B cell (primary cell): ENCODE results near the gene SLA2. TPM values are rescaled to one million over a fixed set of nuclear protein-coding genes. Genes with fewer than 3 reads are reported as not detected.

ENCODE experiments used
- ATAC-seq: fragments of 200-7000 bp; cut with Tn5 transposase; one replicate; pipeline ENCODE4 v1.10.0; 2021; ENCODE audit warnings: low read depth, mild to moderate bottlenecking, moderate number of reproducible peaks, moderate library complexity
- CTCF ChIA-PET: fragments of 350-600 bp; sonication (Branson Sonifier 250); formaldehyde crosslinking; loops from one replicate; lab custom pipeline; 2021; ENCODE audit warnings: antibody characterized with exemption, inconsistent platforms; lab: Charles Lee
- POLR2A ChIA-PET: fragments of 350-600 bp; sonication (Branson Sonifier 250); formaldehyde crosslinking; loops from one replicate; lab custom pipeline; 2021; ENCODE audit warnings: antibody characterized with exemption; lab: Charles Lee
- DNase-seq: peaks from one replicate; pipeline ENCODE4 v3.0.0; 2013
- H2AFZ ChIP-seq: 2 replicates; pipeline ENCODE4 v1.6.1; 2012; ENCODE audit warnings: mild to moderate bottlenecking, low read depth, low read length; ENCODE audit not compliant: insufficient read depth, poor library complexity, severe bottlenecking
- H3K27ac ChIP-seq, 2 donors: 1 replicate in 1 of 2; 2 replicates in 1 of 2; pipeline ENCODE4 v1.5.1; 2012 to 2013; ENCODE audit warnings: low read length in 2 of 2, mild to moderate bottlenecking in 2 of 2, moderate library complexity in 1 of 2
- H3K27me3 ChIP-seq, 4 experiments: fragments of 200-600 bp in 1 of 4; sonication (generic) in 1 of 4; replicated peaks in 1 of 4; 1 replicate in 2 of 4; 2 replicates in 2 of 4; pipeline versions ENCODE4 v1.6.1 to v1.7.0; 2013 to 2016; ENCODE audit warnings: low read length in 3 of 4, mild to moderate bottlenecking in 2 of 4, mixed read lengths in 1 of 4, moderate library complexity in 1 of 4; ENCODE audit not compliant: insufficient read depth in 4 of 4, control insufficient read depth in 3 of 4; ENCODE audit errors: control extremely low read depth in 1 of 4
- H3K36me3 ChIP-seq, 2 experiments: replicated peaks in 1 of 2; 1 replicate in 1 of 2; 2 replicates in 1 of 2; pipeline versions ENCODE4 v1.6.1 to v1.7.1; 2013; ENCODE audit warnings: low read length in 1 of 2; ENCODE audit not compliant: insufficient read depth in 2 of 2, control insufficient read depth in 1 of 2; ENCODE audit errors: control extremely low read depth in 1 of 2, extremely low read depth in 1 of 2
- H3K4me1 ChIP-seq, 2 donors: fragments of 200-600 bp in 1 of 2; sonication (generic) in 1 of 2; 1 replicate in 1 of 2; 2 replicates in 1 of 2; pipeline versions ENCODE4 v1.5.1 to v1.6.1; 2013 to 2017; ENCODE audit warnings: low read length in 2 of 2; ENCODE audit not compliant: control insufficient read depth in 2 of 2, insufficient read depth in 2 of 2
- H3K4me2 ChIP-seq: replicated peaks from 2 replicates; pipeline ENCODE3; 2012; ENCODE audit warnings: mild to moderate bottlenecking, low read depth, low read length; ENCODE audit not compliant: poor library complexity, severe bottlenecking
- H3K4me3 ChIP-seq, 5 experiments: fragments of 200-600 bp in 1 of 5; sonication (generic) in 1 of 5; 1 replicate in 3 of 5; 2 replicates in 2 of 5; pipeline versions ENCODE4 v1.5.1 to v1.7.0; 2011 to 2016; ENCODE audit warnings: low read length in 4 of 5, mild to moderate bottlenecking in 4 of 5, low read depth in 2 of 5, control low read depth in 1 of 5, moderate library complexity in 1 of 5; ENCODE audit not compliant: insufficient read depth in 1 of 5; ENCODE audit errors: control extremely low read depth in 1 of 5, extremely low read depth in 1 of 5
- H3K79me2 ChIP-seq: fragments of 200-600 bp; sonication (generic); one replicate; pipeline ENCODE4 v1.6.0; 2016; ENCODE audit warnings: low read length; ENCODE audit not compliant: control insufficient read depth, insufficient read depth
- H3K9ac ChIP-seq: fragments of 200-600 bp; sonication (generic); 2 replicates; pipeline ENCODE4 v1.6.1; 2017; ENCODE audit warnings: mild to moderate bottlenecking, low read length, moderate library complexity
- H3K9me3 ChIP-seq, 3 donors: one replicate each; pipeline versions ENCODE4 v1.6.1 to v1.7.1; 2013; ENCODE audit warnings: low read length in 2 of 3; ENCODE audit not compliant: control insufficient read depth in 2 of 3, insufficient read depth in 1 of 3; ENCODE audit errors: control extremely low read depth in 1 of 3
- H4K20me1 ChIP-seq: 2 replicates; pipeline ENCODE4 v1.6.0; 2012; ENCODE audit warnings: mild to moderate bottlenecking, low read length; ENCODE audit not compliant: insufficient read depth, control insufficient read depth, poor library complexity, severe bottlenecking
- H3K27ac Mint-ChIP-seq: one replicate; pipeline ENCODE4 v1.8.0; 2021; ENCODE audit warnings: mixed read lengths
- H3K27me3 Mint-ChIP-seq: one replicate; pipeline ENCODE4 v1.8.0; 2021; ENCODE audit warnings: mixed read lengths
- H3K4me1 Mint-ChIP-seq: one replicate; pipeline ENCODE4 v1.8.0; 2021; ENCODE audit warnings: mixed read lengths
- H3K4me3 Mint-ChIP-seq: one replicate; pipeline ENCODE4 v1.8.0; 2021; ENCODE audit warnings: mixed read lengths
- H3K9me3 Mint-ChIP-seq: one replicate; pipeline ENCODE4 v1.8.0; 2022; ENCODE audit warnings: mixed read lengths; ENCODE audit not compliant: insufficient read depth
- EZH2 ChIP-seq: IDR thresholded peaks from 2 replicates; pipeline ENCODE4 v1.6.1; 2012; ENCODE audit warnings: borderline replicate concordance, low read depth, mild to moderate bottlenecking, moderate library complexity, low read length; ENCODE audit not compliant: insufficient read depth, poor library complexity, severe bottlenecking
- WGBS: methylation state at CpG from one replicate; pipeline ENCODE4 v1.1.5; 2013; ENCODE audit warnings: missing lambda C conversion rate; ENCODE audit not compliant: insufficient coverage; 5-methylcytosine and 5-hydroxymethylcytosine counted together
- intact Hi-C: fragments of 100-400 bp; cut with micrococcal nuclease; formaldehyde crosslinking; loops from one replicate; pipeline ENCODE4 v1.10.0; 2022
- polyA plus RNA-seq: library from polyadenylated mRNA; depleted of rRNA; stranded (reverse); fragments of >200 nt; gene quantifications from 2 replicates; pipeline ENCODE4 v1.2.3, GENCODE V29; 2012
- total RNA-seq, 2 donors: library from RNA; stranded (reverse); fragments of 120-200 nt in 1 of 2; gene quantifications; 1 replicate in 1 of 2; 2 replicates in 1 of 2; pipeline versions ENCODE4 v1.2.3 to v1.2.4, GENCODE V29; 2013 to 2022
- TF ChIP-seq, protein P1 (sequence below): fragments of 200-600 bp; IDR thresholded peaks from one replicate; pipeline ENCODE4 v1.8.0; 2022; ENCODE audit warnings: antibody characterized with exemption, mild to moderate bottlenecking

SLA2 gene
- total and polyA plus RNA-seq, 2 donors (not counting 1 experiment from before 2014, with no cell fraction given): 0.73 to 0.76 TPM

GRCh38 chr20:36573798-36574365 lies 72.1 kb downstream of the SLA2 start:
- Histone ChIP-seq H3K4me2 (peak overlapping the region; percentile 98), H3K4me1 (peaks cover 23 to 34% of the 10 kb centered on the region in 2 donors), H3K4me3 (peak overlapping the region in 4 of 5 experiments; percentile 81 to 95 (median 88)), H3K27ac (peak overlapping the region; percentile 97 to 100), H4K20me1 (peaks cover 44% of the 10 kb centered on the region), H3K9me3 (no peaks in the 10 kb centered on the region), H3K27me3 (no peaks in the 10 kb centered on the region), H3K36me3 (peaks cover 0 to 7% of the 10 kb centered on the region in 2 experiments), H3K79me2 (peaks cover 53% of the 10 kb centered on the region), H3K9ac (peak overlapping the region; percentile 90), H2AFZ (no peak overlapping the region)
- WGBS: under 1% methylated on average over 44 of the region's 53 CpGs
- no peak for TF ChIP-seq EZH2
- TF ChIP-seq, protein P1, sequence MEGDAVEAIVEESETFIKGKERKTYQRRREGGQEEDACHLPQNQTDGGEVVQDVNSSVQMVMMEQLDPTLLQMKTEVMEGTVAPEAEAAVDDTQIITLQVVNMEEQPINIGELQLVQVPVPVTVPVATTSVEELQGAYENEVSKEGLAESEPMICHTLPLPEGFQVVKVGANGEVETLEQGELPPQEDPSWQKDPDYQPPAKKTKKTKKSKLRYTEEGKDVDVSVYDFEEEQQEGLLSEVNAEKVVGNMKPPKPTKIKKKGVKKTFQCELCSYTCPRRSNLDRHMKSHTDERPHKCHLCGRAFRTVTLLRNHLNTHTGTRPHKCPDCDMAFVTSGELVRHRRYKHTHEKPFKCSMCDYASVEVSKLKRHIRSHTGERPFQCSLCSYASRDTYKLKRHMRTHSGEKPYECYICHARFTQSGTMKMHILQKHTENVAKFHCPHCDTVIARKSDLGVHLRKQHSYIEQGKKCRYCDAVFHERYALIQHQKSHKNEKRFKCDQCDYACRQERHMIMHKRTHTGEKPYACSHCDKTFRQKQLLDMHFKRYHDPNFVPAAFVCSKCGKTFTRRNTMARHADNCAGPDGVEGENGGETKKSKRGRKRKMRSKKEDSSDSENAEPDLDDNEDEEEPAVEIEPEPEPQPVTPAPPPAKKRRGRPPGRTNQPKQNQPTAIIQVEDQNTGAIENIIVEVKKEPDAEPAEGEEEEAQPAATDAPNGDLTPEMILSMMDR: no peak
- DNase-seq: peak; percentile 78
- H3K4me3 Mint-ChIP-seq: peak overlapping the region; percentile 92
- H3K9me3 Mint-ChIP-seq: no peaks in the 10 kb centered on the region
- POLR2A ChIA-PET: interaction anchor here (0.5 to 6.7 kb wide), 10 partner anchors 9 to 111 kb away, joined by 3 to 81 read pairs (median 4); partner anchors contain the start of gene RAB5IF
- peak overlapping the region; percentile 72 for H3K27ac Mint-ChIP-seq
- intact Hi-C loops: loop anchor here (1.0 kb wide), 3 partner anchors 21 to 113 kb away; partner anchors contain the start of gene RAB5IF
- CTCF ChIA-PET: interaction anchor here (0.5 to 6.1 kb wide), 11 partner anchors 15 to 519 kb away, joined by 3 to 63 read pairs (median 6); partner anchors contain the start of gene RAB5IF
- ATAC-seq: peak; percentile 6
- no peaks in the 10 kb centered on the region for H3K27me3 Mint-ChIP-seq
- peaks cover 34% of the 10 kb centered on the region for H3K4me1 Mint-ChIP-seq
